A549 (cell line): ENCODE data around the gene ARAP2. TPM values are rescaled to one million over a fixed set of nuclear protein-coding genes. Genes with fewer than 3 reads are reported as not detected.

Experiments used
- ATAC-seq, 2 experiments: fragments of 200-7000 bp in 1 of 2; fragments of >200 bp in 1 of 2; cut with Nextera tagmentation in 1 of 2; cut with Tn5 transposase in 1 of 2; 3 replicates each; pipeline versions ENCODE4 v1.8.0 to v1.9.1; 2018 to 2020; ENCODE audit warnings: mild to moderate bottlenecking in 1 of 2, moderate library complexity in 1 of 2
- CTCF ChIA-PET: fragments of 300-600 bp; sonication (Branson Sonifier 250); formaldehyde crosslinking; extraction: SDS; loops from one replicate; lab custom pipeline; 2021; ENCODE audit warnings: antibody characterized with exemption, inconsistent platforms; lab: Yijun Ruan, JAX
- POLR2A ChIA-PET: fragments of 350-600 bp; formaldehyde crosslinking; extraction: SDS; loops from one replicate; lab custom pipeline; 2021; ENCODE audit warnings: antibody characterized with exemption, inconsistent platforms; lab: Yijun Ruan, JAX
- DNase-seq, 2 experiments: peaks; one replicate each; pipeline versions ENCODE4 v3.0.0 to v3.0.0-alpha.2; 2011 to 2016; ENCODE audit warnings: low read depth in 1 of 2, low spot score in 1 of 2
- FAIRE-seq: peaks from 2 replicates; lab custom pipeline; 2011; peaks lifted over from hg19 to GRCh38; lab: Jason Lieb, UNC
- H3K27ac ChIP-seq, 2 experiments: fragments of >200 bp; sonication (Bioruptor Twin); formaldehyde crosslinking; 3 replicates each; pipeline ENCODE4 v1.5.1; 2016 to 2017
- H3K4me1 ChIP-seq: fragments of >200 bp; sonication (Bioruptor Twin); formaldehyde crosslinking; 3 replicates; pipeline ENCODE4 v1.6.1; 2016
- H3K4me2 ChIP-seq: fragments of >200 bp; sonication (Bioruptor Twin); formaldehyde crosslinking; 3 replicates; pipeline ENCODE4 v1.6.1; 2016
- H3K4me3 ChIP-seq: fragments of >200 bp; sonication (Bioruptor Twin); formaldehyde crosslinking; 3 replicates; pipeline ENCODE4 v1.5.1; 2016
- H3K9me3 ChIP-seq: fragments of >200 bp; sonication (Bioruptor Twin); formaldehyde crosslinking; 3 replicates; pipeline ENCODE4 v1.6.1; 2016
- BCL3 ChIP-seq: fragments of >200 bp; sonication (Bioruptor Twin); formaldehyde crosslinking; IDR thresholded peaks from 3 replicates; pipeline ENCODE4 v1.6.1; 2016
- CBX2 ChIP-seq: fragments of 200-600 bp; sonication (generic); IDR thresholded peaks from 2 replicates; pipeline ENCODE4 v1.6.1; 2016; ENCODE audit warnings: low read depth, mild to moderate bottlenecking, borderline replicate concordance
- EHF ChIP-seq: fragments of 250-450 bp; sonication (Bioruptor Pico); IDR thresholded peaks from 2 replicates; pipeline ENCODE4 v1.5.0; 2020; ENCODE audit warnings: mild to moderate bottlenecking
- FOSB ChIP-seq: fragments of 250-450 bp; sonication (Bioruptor Pico); IDR thresholded peaks from 2 replicates; pipeline ENCODE4 v1.5.0; 2020; ENCODE audit warnings: mild to moderate bottlenecking, moderate library complexity
- HES2 ChIP-seq: fragments of >200 bp; sonication (Bioruptor Twin); formaldehyde crosslinking; IDR thresholded peaks from 2 replicates; pipeline ENCODE4 v1.6.1; 2016
- HOXB13 ChIP-seq: fragments of 250-450 bp; sonication (Bioruptor Pico); IDR thresholded peaks from 2 replicates; pipeline ENCODE4 v1.5.0; 2020; ENCODE audit warnings: low read depth, mild to moderate bottlenecking, moderate library complexity
- JUN ChIP-seq, 2 experiments: fragments of >200 bp; sonication (Bioruptor Twin); formaldehyde crosslinking; IDR thresholded peaks; 2 replicates in 1 of 2; 3 replicates in 1 of 2; pipeline ENCODE4 v1.6.1; 2016 to 2017
- KDM5A ChIP-seq: fragments of 200-600 bp; sonication (generic); IDR thresholded peaks from 2 replicates; pipeline ENCODE4 v1.6.1; 2016; ENCODE audit warnings: antibody characterized with exemption, mild to moderate bottlenecking
- MAZ ChIP-seq: fragments of 150-350 bp; IDR thresholded peaks from 2 replicates; pipeline ENCODE4 v1.6.1; 2014; ENCODE audit warnings: antibody characterized with exemption, low read depth, low read length, borderline replicate concordance
- MYC ChIP-seq: IDR thresholded peaks from 2 replicates; pipeline ENCODE4 v1.6.1; 2012; ENCODE audit warnings: mild to moderate bottlenecking, inconsistent platforms, low read length, improper control_type of control experiment, borderline replicate concordance
- POLR2A ChIP-seq: IDR thresholded peaks from 2 replicates; pipeline ENCODE4 v1.6.1; 2012; ENCODE audit warnings: mild to moderate bottlenecking, low read length
- POLR2AphosphoS2 ChIP-seq: conservative IDR thresholded peaks from 2 replicates; pipeline ENCODE4 v1.6.1; 2012; ENCODE audit warnings: low read length, improper control_type of control experiment, inconsistent platforms
- RCOR1 ChIP-seq: fragments of 150-350 bp; IDR thresholded peaks from 2 replicates; pipeline ENCODE4 v1.6.1; 2014; ENCODE audit warnings: antibody characterized with exemption, low read length, low read depth
- REST ChIP-seq: fragments of 200-600 bp; sonication (generic); IDR thresholded peaks from 2 replicates; pipeline ENCODE4 v1.6.1; 2016; ENCODE audit warnings: antibody characterized with exemption, mild to moderate bottlenecking, moderate library complexity
- RFX5 ChIP-seq: fragments of 450-650 bp; IDR thresholded peaks from 2 replicates; pipeline ENCODE4 v1.7.1; 2014; ENCODE audit warnings: antibody characterized with exemption, mild to moderate bottlenecking, moderate library complexity
- SMC3 ChIP-seq: fragments of >200 bp; sonication (Bioruptor Twin); formaldehyde crosslinking; IDR thresholded peaks from 3 replicates; pipeline ENCODE4 v1.6.1; 2018; ENCODE audit warnings: inconsistent platforms
- TP53 ChIP-seq: fragments of 250-450 bp; sonication (Bioruptor Pico); IDR thresholded peaks from 2 replicates; pipeline ENCODE4 v1.5.0; 2021; ENCODE audit warnings: mild to moderate bottlenecking, moderate library complexity
- WGBS: methylation state at CpG from one replicate; pipeline ENCODE4 v1.1.6; 2017; ENCODE audit errors: missing lambda C conversion rate; 5-methylcytosine and 5-hydroxymethylcytosine counted together
- polyA plus RNA-seq, 4 experiments: library from polyadenylated mRNA; depleted of rRNA in 3 of 4; stranded (reverse); fragments of >200 nt; fragmentation: RNase III in 1 of 4; extraction: RNeasy Plus Mini Kit Qiagen cat#74134 plus additional on column Dnase treatment in 1 of 4; gene quantifications; 2 replicates in 3 of 4; 3 replicates in 1 of 4; pipeline ENCODE4 v1.2.3, GENCODE V29; 2011 to 2017
- TF ChIP-seq, protein P1 (sequence below): IDR thresholded peaks from 2 replicates; pipeline ENCODE4 v1.6.1; 2012; ENCODE audit warnings: low read depth, borderline replicate concordance
- TF ChIP-seq, protein P2 (sequence below): fragments of 450-650 bp; IDR thresholded peaks from 2 replicates; pipeline ENCODE4 v1.6.1; 2014; ENCODE audit warnings: antibody characterized with exemption

Gene ARAP2
- polyA plus RNA-seq, 2 of the 4 experiments (the other 2 are of a cell fraction) = 0.34 to 0.75 TPM

GRCh38 chr4:36177946-36178345 lies 66.4 kb downstream of the ARAP2 start:
- Histone ChIP-seq H3K4me1 (no peaks in the 10 kb centered on the region), H3K9me3 (no peaks in the 10 kb centered on the region), H3K27ac (no peak overlapping the region), H3K4me2 (no peak overlapping the region), H3K4me3 (no peak overlapping the region)
- WGBS = 25% methylated on average over 1 of the region's 1 CpG
- DNase-seq = no peak
- CTCF ChIA-PET = no interaction called here
- POLR2A ChIA-PET = no interaction called here
- TF ChIP-seq KDM5A (no peak), HOXB13 (CRISPR knock-in tag) (no peak), RFX5 (no peak), FOSB (CRISPR knock-in tag) (no peak), POLR2A (no peak), SMC3 (no peak), MAZ (no peak), BCL3 (no peak), POLR2AphosphoS2 (no peak)
- TF ChIP-seq, protein P1, sequence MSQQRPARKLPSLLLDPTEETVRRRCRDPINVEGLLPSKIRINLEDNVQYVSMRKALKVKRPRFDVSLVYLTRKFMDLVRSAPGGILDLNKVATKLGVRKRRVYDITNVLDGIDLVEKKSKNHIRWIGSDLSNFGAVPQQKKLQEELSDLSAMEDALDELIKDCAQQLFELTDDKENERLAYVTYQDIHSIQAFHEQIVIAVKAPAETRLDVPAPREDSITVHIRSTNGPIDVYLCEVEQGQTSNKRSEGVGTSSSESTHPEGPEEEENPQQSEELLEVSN = no peak
- ATAC-seq = no peak
- no peak for FAIRE-seq

DNA sequence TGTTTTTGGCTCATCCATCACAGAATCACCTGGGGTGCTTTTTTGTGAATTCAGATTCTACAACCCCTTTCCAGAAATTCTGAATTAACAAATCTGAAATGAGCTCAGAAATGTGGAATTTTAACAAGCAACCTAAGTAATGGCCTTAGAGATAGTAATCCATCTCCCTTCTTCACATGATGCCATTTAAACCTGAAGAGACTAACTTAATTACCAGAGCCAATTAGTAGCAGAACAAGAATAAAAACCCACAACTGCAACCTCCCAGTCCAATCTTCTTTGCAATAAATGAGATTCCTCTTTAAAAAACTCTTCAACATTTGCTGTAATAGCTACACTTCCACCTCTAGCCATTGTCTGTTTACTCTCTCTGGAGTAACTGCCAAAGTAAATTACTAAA lies 69.7 kb downstream of the ARAP2 start:
- Histone ChIP-seq H3K9me3 (no peaks in the 10 kb centered on the region), H3K4me3 (no peak overlapping the region), H3K27ac (no peak overlapping the region), H3K4me2 (no peak overlapping the region), H3K4me1 (no peaks in the 10 kb centered on the region)
- ChIA-PET CTCF (no interaction called here), POLR2A (no interaction called here)
- no peak for ATAC-seq
- no peak for FAIRE-seq
- TF ChIP-seq, protein P2, sequence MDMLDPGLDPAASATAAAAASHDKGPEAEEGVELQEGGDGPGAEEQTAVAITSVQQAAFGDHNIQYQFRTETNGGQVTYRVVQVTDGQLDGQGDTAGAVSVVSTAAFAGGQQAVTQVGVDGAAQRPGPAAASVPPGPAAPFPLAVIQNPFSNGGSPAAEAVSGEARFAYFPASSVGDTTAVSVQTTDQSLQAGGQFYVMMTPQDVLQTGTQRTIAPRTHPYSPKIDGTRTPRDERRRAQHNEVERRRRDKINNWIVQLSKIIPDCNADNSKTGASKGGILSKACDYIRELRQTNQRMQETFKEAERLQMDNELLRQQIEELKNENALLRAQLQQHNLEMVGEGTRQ = no peak
- TF ChIP-seq REST (no peak), EHF (CRISPR knock-in tag) (no peak), HES2 (no peak), BCL3 (no peak), MYC (no peak), JUN (IDR thresholded peaks at IDR 0.05) (no peak), POLR2AphosphoS2 (no peak), RCOR1 (no peak), CBX2 (no peak), TP53 (CRISPR knock-in tag) (no peak), SMC3 (no peak)
- no peak for DNase-seq
